SIG-M5 (cell line): ENCODE measurements around the gene DAGLA.
"Not testable (repeated sequence)": the region's sequence is repeated elsewhere in the genome, so short reads cannot be mapped to it uniquely, and the experiment has no call there.

Source experiments
- DNase-seq: peaks from one replicate; lab custom pipeline; 2025; lab: John Stamatoyannopoulos, UW

The DAGLA gene

GRCh38 chr11:61660997-61661396, 19.2 kb upstream of the DAGLA start:
- DNase-seq: not testable (repeated sequence)

- DNase-seq: no peak
Observed at GRCh38 chr11:61666684-61667297, 13.4 kb upstream of the DAGLA start.

DNA sequence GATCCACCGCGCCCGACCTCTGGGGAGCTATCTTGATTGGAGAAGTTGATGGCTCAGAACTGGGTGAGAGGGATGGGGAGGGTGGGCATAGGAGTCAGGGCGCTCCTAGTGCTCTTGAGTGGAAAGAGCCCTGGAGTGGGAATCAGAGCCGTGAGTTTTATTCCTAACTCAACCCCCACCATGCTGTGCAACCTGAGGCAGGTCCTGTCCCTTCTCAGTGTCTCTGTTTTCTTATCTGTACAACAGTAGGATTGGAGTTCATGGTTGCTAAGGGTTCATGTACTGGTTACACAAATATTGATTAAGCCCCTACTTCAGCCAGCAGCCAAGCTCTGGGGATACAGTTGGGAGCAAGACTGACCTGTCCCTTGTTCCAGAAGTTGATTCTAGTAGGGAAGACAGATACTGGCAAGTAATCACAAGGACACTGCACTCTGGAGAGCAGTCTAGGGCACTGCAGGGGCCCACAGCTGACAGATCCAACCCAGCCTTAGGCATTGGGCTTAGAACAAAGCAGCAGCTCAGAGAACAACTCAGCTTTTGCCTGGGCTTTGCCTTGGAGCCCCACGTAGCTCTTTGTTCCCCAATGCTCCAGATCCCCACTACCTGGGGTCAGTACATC, 12.4 kb upstream of the DAGLA start:
- DNase-seq: no peak

DNA sequence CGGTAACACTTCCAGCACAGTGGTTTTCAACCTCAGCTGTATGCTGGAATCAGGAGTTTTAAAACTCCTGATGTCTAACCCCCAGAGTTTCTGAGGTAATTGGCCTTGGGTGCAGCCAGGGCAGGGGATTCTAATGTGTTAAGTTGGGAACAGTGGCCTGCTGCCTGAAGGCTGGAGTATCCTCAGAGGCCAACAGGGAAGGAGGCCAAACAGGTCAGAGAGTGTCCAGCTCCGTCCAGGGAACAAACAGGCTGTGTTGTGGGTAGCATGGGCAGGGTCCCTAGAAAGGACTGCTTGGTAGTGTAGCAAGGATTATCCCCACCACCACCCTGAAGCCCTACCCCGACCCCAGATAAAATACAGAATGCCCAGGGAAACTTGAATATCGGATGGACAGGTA, 10.8 kb upstream of the DAGLA start:
- no peak for DNase-seq

DNA sequence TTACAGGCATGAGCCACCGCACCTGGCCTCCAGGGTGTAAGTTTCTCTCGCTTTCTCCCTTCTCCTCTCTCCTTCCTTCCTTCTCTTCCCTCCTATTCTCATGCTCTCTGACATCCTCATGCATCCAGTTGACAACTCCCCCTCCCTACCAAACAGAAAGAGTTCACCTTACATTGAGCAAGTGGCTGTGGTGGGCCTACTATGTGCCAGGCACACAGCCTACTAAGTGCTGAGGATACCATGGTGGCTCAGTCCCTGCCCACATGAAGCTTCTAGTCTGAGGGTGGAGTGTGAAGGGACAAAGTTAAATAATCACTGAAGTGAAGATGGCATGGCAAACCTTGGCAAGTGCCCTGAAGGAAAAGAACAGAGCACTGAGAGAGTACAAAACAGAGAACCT, 9.6 kb upstream of the DAGLA start:
- no peak for DNase-seq

GRCh38 chr11:61671527-61671926, 8.7 kb upstream of the DAGLA start:
- no peak for DNase-seq

GRCh38 chr11:61673946-61674467, 6.2 kb upstream of the DAGLA start:
- not testable (repeated sequence) for DNase-seq

- DNase-seq: no peak
Observed at GRCh38 chr11:61675826-61676225, 4.4 kb upstream of the DAGLA start.

- DNase-seq: no peak
Observed at GRCh38 chr11:61679296-61679695, 895 bp upstream of the DAGLA start.

GRCh38 chr11:61680622-61681221, 531 bp downstream of the DAGLA start:
- no peak for DNase-seq

DNA sequence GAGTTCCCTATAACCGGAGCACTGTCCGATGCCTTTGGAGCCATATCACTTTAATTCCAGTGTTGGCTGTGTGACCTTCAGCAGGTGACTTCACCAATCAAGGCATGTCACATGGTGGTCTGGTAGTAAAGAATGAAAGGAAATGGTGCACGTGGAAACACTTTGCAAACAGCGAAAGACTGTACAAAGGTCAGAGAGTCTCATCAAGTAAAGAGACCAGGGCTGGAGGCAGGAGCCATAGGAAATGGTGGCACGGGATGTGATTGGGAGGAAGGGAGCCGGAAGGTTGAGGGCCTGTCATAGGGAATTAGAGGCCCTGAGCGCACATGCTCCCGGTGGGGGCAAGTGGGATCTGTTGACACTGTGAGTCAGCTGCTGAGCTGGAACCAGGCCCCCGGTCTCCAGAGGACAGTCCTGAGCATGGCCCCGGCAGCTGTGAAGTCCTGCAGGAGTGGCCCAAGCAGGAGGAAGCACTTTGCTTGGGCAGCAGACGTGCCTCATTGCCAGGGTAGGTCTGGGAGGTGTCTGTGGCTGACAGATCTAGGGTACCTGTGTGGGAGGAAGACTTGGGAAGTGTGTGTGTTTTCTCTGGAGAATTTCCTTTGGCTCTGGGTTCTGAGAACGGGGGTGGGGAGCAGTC, 2.0 kb downstream of the DAGLA start:
- no peak for DNase-seq

- no peak for DNase-seq
Observed at GRCh38 chr11:61682906-61683675, 2.9 kb downstream of the DAGLA start.

DNA sequence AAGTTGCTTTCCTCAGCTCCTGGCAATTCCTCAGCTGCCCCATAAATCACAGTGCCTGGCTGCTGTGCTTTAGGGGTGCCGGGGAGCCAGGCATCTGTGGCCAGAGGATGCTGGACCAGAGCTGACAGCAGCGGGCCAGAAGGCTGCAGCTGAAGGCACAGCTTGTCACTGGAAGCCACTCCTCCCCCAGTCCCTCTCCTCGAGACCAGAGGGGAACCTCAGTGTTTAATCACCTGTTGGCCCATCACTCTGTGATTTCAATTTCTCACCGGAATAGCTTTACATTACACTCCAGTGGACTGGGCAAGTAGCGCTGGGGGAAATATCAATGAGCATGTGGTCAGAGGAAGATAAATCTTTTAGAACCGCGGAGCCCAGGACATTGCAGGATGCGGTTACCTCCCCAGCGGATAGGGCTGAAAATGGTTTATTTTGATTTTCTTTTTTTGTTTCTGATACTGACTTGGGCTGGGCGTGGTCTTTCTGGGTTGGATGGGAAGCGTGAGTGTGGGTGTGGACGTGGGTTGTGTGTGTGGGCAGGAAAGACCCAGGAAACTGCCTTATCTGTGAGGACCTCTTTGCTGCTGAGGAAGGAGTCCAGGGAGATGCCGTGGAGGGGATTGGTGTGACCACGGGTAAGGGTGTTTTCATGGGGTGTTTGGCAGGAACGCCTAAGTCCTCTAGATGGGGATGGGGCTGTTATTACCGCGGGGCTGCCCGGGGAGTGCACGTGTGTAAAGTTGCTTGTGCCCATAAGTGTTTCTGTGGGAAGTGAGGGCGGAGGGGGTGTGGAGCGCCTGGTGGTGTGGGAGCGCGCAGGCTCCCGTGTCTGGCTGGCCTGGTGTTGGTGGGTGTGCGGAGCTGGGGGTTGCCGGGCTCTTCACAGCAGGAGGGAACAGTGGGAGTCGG, 4.0 kb downstream of the DAGLA start:
- DNase-seq: no peak

GRCh38 chr11:61684870-61685616, 4.9 kb downstream of the DAGLA start:
- no peak for DNase-seq

GRCh38 chr11:61685617-61685967, 5.4 kb downstream of the DAGLA start:
- no peak for DNase-seq

DNA sequence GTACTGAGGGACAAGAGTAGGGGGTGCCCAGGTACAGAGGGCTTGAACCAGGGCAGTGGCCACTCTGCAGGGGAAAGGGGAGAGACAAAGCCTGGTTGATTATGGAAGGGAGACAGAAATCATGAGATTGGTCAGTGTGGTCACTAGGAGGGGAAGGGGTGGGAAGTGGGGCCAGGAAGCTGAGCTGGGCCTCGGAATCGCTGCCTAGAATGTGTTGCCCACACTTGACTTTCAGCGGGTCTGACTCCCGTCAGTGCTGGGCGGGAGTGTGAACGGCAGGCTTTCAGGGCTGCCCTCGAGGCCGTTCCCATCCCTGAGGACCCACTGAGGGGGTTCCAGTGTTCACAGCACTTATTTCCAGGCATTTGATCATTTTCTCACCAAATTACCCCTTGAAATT, 5.9 kb downstream of the DAGLA start:
- DNase-seq: no peak

DNA sequence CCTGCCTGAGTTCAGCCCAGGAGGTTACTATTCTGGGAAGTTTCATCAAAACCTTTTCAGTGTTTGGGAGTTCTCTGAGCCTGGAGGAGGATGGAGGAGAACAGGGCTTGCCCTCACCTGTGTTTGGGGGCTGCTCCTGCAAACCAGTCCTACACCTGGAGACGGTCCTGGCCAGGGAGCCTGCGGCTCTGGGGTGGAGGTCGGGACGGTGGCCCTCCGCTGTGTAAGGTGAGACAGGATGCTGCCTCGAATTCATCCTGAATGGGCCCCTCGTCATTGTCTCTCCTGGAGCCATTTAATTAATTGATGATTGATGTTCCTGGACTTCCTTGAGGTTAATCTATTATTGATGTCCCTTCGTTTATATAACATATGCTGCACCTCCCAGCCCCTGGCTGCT, 6.3 kb downstream of the DAGLA start:
- DNase-seq: no peak

DNA sequence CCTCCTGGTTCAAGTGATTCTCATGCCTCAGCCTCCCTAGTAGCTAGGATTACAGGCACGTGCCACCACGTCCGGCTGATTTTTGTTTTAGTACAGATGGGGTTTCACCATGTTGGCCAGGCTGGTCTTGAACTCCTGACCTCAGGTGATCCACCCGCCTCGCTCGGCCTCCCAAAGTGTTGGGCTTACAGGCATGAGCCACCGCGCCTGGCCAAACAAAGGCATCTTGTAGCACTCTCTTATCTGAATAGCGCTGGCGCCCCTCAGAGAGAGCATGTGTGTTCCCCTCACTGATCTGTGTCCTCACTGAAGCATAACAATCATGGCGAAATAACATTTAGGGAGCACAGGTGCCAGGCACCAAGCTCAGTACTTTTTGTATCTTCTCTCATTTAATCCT, 7.2 kb downstream of the DAGLA start:
- DNase-seq: no peak

DNA sequence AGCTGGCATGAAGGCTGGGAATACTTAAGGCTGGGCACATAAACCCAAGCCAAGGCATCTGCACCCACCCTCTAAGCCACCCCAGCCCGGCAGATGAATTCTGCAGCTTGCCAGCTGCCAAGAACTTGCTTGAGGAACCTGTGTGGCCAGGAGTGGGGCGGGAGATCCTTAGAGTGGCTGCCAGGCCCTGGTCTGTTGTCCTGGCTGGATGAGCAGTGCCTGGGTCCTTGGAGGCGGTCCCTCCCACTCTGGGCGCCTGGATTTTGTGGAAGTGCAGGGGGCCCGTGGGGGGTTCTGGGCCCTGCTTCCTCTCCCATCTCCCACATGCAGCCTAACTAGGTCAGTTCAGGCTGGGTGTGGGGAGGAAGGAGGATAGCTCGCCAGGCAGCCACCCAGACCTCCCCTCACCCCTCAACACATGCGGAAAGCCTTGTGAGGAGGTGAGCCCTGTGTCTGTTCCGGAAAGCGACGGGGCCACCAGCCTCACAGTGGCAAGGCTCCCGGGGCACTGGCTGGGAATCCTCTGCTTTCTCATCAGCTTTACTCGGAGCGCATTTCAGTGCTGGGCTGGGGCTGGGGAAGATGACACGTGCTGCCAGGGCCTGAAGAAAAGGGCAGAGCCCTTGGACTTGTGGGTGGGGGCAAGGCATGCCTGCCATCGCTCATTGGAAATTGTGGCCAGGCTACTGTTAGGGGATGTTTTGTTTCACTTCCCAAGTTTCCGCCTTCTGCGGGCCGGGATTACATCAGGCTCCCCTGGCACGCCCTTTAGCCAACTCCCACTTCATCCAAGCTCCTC, 8.4 kb downstream of the DAGLA start:
- no peak for DNase-seq

- DNase-seq: no peak
Observed at GRCh38 chr11:61689164-61689496, 8.9 kb downstream of the DAGLA start.
